ENCODE results near the gene LRRC57. TPM values are rescaled to one million over a fixed set of nuclear protein-coding genes. Genes with fewer than 3 reads are reported as not detected.

Gene LRRC57
- total and polyA plus RNA-seq, 4 donors: 2.7 to 14.1 (median 5.3) TPM

DNA sequence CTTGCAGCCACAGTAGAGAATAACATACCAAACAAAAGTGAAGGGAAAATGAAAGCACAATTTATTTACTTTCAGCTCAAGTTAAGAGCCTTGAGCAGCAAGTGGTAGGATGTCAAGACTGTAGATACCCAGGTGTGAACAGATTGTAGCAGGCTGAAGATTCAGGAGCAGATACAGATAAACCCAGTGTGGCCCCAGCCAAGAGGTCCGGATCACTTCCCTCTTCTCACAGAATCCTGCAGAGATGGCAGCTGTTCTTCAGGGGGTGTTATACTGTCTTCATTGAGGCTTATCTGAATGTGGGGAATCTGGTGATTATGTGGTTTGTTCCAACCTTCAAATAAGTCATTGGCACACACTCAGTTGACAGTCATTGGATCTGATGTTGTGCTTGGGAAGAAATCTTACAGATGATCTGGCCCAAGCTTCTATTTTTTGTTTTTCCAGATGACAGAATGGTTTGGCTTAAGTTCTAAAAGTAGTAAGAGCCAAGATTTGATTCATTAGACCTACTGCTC is 29.0 kb upstream of the LRRC57 start (continued):
- no peak for TF ChIP-seq ZBTB33 (IDR thresholded peaks at IDR 0.05)
- TF ChIP-seq GABPA (IDR thresholded peaks at IDR 0.05 in 1 of 2, conservative IDR thresholded peaks at IDR 0.05 in 1 of 2): no peak
- no peak for TF ChIP-seq JUND (IDR thresholded peaks at IDR 0.05)
- TF ChIP-seq SP1 (IDR thresholded peaks at IDR 0.05): no peak
- no peak for TF ChIP-seq RAD21 (IDR thresholded peaks at IDR 0.05)
- TF ChIP-seq FOXA2 (IDR thresholded peaks at IDR 0.05): no peak

- Histone ChIP-seq H3K27ac (ENCODE audit: low read depth in 1 of 2, low read length in 2 of 2) (no peak overlapping the region), H3K36me3 (ENCODE audit: control insufficient read depth in 4 of 4, insufficient read depth in 3 of 4, low read depth in 1 of 4, low read length in 3 of 4) (no peaks in the 10 kb centered on the region), H3K4me3 (ENCODE audit: low read depth in 1 of 3, low read length in 3 of 3) (no peak overlapping the region), H3K27me3 (ENCODE audit: control insufficient read depth in 4 of 4, insufficient read depth in 4 of 4, low read length in 3 of 4) (no peaks in the 10 kb centered on the region), H3K9ac (ENCODE audit: low read depth in 1 of 2, low read length in 2 of 2) (no peak overlapping the region), H3K9me3 (ENCODE audit: control insufficient read depth in 4 of 4, low read length in 3 of 4) (no peaks in the 10 kb centered on the region), H3K4me1 (ENCODE audit: control insufficient read depth in 4 of 4, insufficient read depth in 4 of 4, low read length in 3 of 4) (peaks cover 6 to 18% (median 10%) of the 10 kb centered on the region in 4 donors)
- TF ChIP-seq RAD21 (IDR thresholded peaks at IDR 0.05): no peak
- no peak for TF ChIP-seq HNF4A (conservative IDR thresholded peaks at IDR 0.05)
- no peak for TF ChIP-seq FOXA2 (IDR thresholded peaks at IDR 0.05)
- no peak for TF ChIP-seq GABPA (IDR thresholded peaks at IDR 0.05 in 1 of 2, conservative IDR thresholded peaks at IDR 0.05 in 1 of 2)
- no peak for TF ChIP-seq NR2F2 (IDR thresholded peaks at IDR 0.05)
- TF ChIP-seq, protein P1, sequence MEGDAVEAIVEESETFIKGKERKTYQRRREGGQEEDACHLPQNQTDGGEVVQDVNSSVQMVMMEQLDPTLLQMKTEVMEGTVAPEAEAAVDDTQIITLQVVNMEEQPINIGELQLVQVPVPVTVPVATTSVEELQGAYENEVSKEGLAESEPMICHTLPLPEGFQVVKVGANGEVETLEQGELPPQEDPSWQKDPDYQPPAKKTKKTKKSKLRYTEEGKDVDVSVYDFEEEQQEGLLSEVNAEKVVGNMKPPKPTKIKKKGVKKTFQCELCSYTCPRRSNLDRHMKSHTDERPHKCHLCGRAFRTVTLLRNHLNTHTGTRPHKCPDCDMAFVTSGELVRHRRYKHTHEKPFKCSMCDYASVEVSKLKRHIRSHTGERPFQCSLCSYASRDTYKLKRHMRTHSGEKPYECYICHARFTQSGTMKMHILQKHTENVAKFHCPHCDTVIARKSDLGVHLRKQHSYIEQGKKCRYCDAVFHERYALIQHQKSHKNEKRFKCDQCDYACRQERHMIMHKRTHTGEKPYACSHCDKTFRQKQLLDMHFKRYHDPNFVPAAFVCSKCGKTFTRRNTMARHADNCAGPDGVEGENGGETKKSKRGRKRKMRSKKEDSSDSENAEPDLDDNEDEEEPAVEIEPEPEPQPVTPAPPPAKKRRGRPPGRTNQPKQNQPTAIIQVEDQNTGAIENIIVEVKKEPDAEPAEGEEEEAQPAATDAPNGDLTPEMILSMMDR (IDR thresholded peaks at IDR 0.05; ENCODE audit: low read depth, low read length, missing input control): no peak
- TF ChIP-seq EGR1 (IDR thresholded peaks at IDR 0.05; ENCODE audit: low read depth in 2 of 2): no peak
- no peak for TF ChIP-seq HNF4G (IDR thresholded peaks at IDR 0.05)
- TF ChIP-seq FOXA1 (IDR thresholded peaks at IDR 0.05): no peak
- no peak for TF ChIP-seq TAF1 (conservative IDR thresholded peaks at IDR 0.05)
- TF ChIP-seq, protein P2, sequence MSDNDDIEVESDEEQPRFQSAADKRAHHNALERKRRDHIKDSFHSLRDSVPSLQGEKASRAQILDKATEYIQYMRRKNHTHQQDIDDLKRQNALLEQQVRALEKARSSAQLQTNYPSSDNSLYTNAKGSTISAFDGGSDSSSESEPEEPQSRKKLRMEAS (IDR thresholded peaks at IDR 0.05): no peak
- no peak for TF ChIP-seq RXRA (IDR thresholded peaks at IDR 0.05)
- TF ChIP-seq YY1 (IDR thresholded peaks at IDR 0.05): no peak
- TF ChIP-seq, protein P3, sequence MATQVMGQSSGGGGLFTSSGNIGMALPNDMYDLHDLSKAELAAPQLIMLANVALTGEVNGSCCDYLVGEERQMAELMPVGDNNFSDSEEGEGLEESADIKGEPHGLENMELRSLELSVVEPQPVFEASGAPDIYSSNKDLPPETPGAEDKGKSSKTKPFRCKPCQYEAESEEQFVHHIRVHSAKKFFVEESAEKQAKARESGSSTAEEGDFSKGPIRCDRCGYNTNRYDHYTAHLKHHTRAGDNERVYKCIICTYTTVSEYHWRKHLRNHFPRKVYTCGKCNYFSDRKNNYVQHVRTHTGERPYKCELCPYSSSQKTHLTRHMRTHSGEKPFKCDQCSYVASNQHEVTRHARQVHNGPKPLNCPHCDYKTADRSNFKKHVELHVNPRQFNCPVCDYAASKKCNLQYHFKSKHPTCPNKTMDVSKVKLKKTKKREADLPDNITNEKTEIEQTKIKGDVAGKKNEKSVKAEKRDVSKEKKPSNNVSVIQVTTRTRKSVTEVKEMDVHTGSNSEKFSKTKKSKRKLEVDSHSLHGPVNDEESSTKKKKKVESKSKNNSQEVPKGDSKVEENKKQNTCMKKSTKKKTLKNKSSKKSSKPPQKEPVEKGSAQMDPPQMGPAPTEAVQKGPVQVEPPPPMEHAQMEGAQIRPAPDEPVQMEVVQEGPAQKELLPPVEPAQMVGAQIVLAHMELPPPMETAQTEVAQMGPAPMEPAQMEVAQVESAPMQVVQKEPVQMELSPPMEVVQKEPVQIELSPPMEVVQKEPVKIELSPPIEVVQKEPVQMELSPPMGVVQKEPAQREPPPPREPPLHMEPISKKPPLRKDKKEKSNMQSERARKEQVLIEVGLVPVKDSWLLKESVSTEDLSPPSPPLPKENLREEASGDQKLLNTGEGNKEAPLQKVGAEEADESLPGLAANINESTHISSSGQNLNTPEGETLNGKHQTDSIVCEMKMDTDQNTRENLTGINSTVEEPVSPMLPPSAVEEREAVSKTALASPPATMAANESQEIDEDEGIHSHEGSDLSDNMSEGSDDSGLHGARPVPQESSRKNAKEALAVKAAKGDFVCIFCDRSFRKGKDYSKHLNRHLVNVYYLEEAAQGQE (IDR thresholded peaks at IDR 0.05): no peak
- TF ChIP-seq JUND (IDR thresholded peaks at IDR 0.05): no peak
- no peak for TF ChIP-seq ATF3 (IDR thresholded peaks at IDR 0.05)
- 77% methylated on average over 1 of the region's 1 CpG for WGBS
- no peak for DNase-seq (ENCODE audit: low spot score)
Observed at GRCh38 chr15:42576776-42577175, 28.2 kb upstream of the LRRC57 start.
